ENCODE measurements around the gene XKR8. TPM values are rescaled to one million over a fixed set of nuclear protein-coding genes. Genes with fewer than 3 reads are reported as not detected.

XKR8 gene
- 17.0 TPM for polyA plus RNA-seq

GRCh38 chr1:27959792-27960603 is at the start of gene XKR8:
XKR8 (plus strand) TSS chr1:27959973; CDS start chr1:27960070, 97 bp downstream.
- peak within 1 kb of the TSS; percentile 64 to 86 (median 73) for H3K27ac Mint-ChIP-seq
- H3K4me3 Mint-ChIP-seq: peak within 1 kb of the TSS; percentile 85 to 94 (median 90)
- H3K9me3 Mint-ChIP-seq: no peaks in the 10 kb centered on the region
- H3K4me1 Mint-ChIP-seq: peaks cover 4 to 16% (median 5%) of the 10 kb centered on the region in 3 donors
- no peaks in the 10 kb centered on the region for H3K27me3 Mint-ChIP-seq
- H3K36me3 Mint-ChIP-seq: no peaks in the 10 kb centered on the region

- peaks cover 10 to 14% (median 13%) of the 10 kb centered on the region in 3 donors for H3K4me1 Mint-ChIP-seq
- H3K36me3 Mint-ChIP-seq: peaks cover 2% of the 10 kb centered on the region
- peak overlapping the region in 1 of 4 donors; percentile 78 for H3K4me3 Mint-ChIP-seq
- peaks cover 0 to 2% (median 0%) of the 10 kb centered on the region in 3 donors for H3K9me3 Mint-ChIP-seq
- H3K27ac Mint-ChIP-seq: peak overlapping the region in 2 of 3 donors; percentile 67 to 78
- no peaks in the 10 kb centered on the region for H3K27me3 Mint-ChIP-seq
These were observed 47.3 kb upstream of the XKR8 start for GRCh38 chr1:27912429-27912828.

- H3K36me3 Mint-ChIP-seq: peaks cover 2% of the 10 kb centered on the region
- H3K4me3 Mint-ChIP-seq: peak overlapping the region; percentile 97 to 99 (median 98)
- H3K9me3 Mint-ChIP-seq: peaks cover 0 to 2% (median 0%) of the 10 kb centered on the region in 3 donors
- peaks cover 10 to 12% (median 11%) of the 10 kb centered on the region in 3 donors for H3K4me1 Mint-ChIP-seq
- peak overlapping the region; percentile 94 to 99 (median 99) for H3K27ac Mint-ChIP-seq
- peaks cover 2% of the 10 kb centered on the region for H3K27me3 Mint-ChIP-seq
These were observed 44.6 kb upstream of the XKR8 start for GRCh38 chr1:27915082-27915575.

GRCh38 chr1:27922272-27922671 is 37.5 kb upstream of the XKR8 start:
- H3K9me3 Mint-ChIP-seq: no peaks in the 10 kb centered on the region
- peaks cover 2% of the 10 kb centered on the region for H3K27me3 Mint-ChIP-seq
- H3K4me3 Mint-ChIP-seq: no peak overlapping the region
- H3K4me1 Mint-ChIP-seq: no peaks in the 10 kb centered on the region
- H3K36me3 Mint-ChIP-seq: peaks cover 2% of the 10 kb centered on the region
- H3K27ac Mint-ChIP-seq: no peak overlapping the region

- H3K27ac Mint-ChIP-seq: no peak overlapping the region
- peaks cover 6% of the 10 kb centered on the region for H3K36me3 Mint-ChIP-seq
- H3K9me3 Mint-ChIP-seq: no peaks in the 10 kb centered on the region
- H3K4me1 Mint-ChIP-seq: peaks cover 0 to 8% (median 6%) of the 10 kb centered on the region in 3 donors
- peaks cover 3% of the 10 kb centered on the region for H3K27me3 Mint-ChIP-seq
- H3K4me3 Mint-ChIP-seq: no peak overlapping the region
These were observed 31.4 kb upstream of the XKR8 start for GRCh38 chr1:27928216-27928954.

- no peaks in the 10 kb centered on the region for H3K9me3 Mint-ChIP-seq
- no peak overlapping the region for H3K4me3 Mint-ChIP-seq
- peaks cover 0 to 16% (median 11%) of the 10 kb centered on the region in 3 donors for H3K4me1 Mint-ChIP-seq
- H3K27ac Mint-ChIP-seq: no peak overlapping the region
- H3K27me3 Mint-ChIP-seq: peaks cover 13% of the 10 kb centered on the region
- H3K36me3 Mint-ChIP-seq: peaks cover 6% of the 10 kb centered on the region
These were observed 28.6 kb upstream of the XKR8 start for GRCh38 chr1:27931184-27931583.

- Mint-ChIP-seq H3K27me3 (peaks cover 13% of the 10 kb centered on the region), H3K27ac (no peak overlapping the region), H3K4me3 (no peak overlapping the region), H3K36me3 (peaks cover 6% of the 10 kb centered on the region), H3K4me1 (peaks cover 0 to 16% (median 11%) of the 10 kb centered on the region in 3 donors), H3K9me3 (no peaks in the 10 kb centered on the region)
These were observed 28.0 kb upstream of the XKR8 start for GRCh38 chr1:27931759-27932158.

- peaks cover 6% of the 10 kb centered on the region for H3K36me3 Mint-ChIP-seq
- peak within 1 kb of the TSS in 2 of 4 donors; percentile 56 to 84 for H3K4me3 Mint-ChIP-seq
- H3K4me1 Mint-ChIP-seq: peaks cover under 1 to 16% (median 11%) of the 10 kb centered on the region in 3 donors
- H3K27ac Mint-ChIP-seq: no peak within 1 kb of the TSS
- H3K9me3 Mint-ChIP-seq: no peaks in the 10 kb centered on the region
- peaks cover 13% of the 10 kb centered on the region for H3K27me3 Mint-ChIP-seq
These were observed 24.8 kb upstream of the XKR8 start, which contains the start of gene SMPDL3B for GRCh38 chr1:27934818-27935549. SMPDL3B (plus strand) TSS chr1:27935000; CDS start chr1:27935184, 184 bp downstream.

GRCh38 chr1:27935721-27936120 is 24.1 kb upstream of the XKR8 start:
- no peak overlapping the region for H3K4me3 Mint-ChIP-seq
- H3K9me3 Mint-ChIP-seq: no peaks in the 10 kb centered on the region
- peaks cover 5% of the 10 kb centered on the region for H3K36me3 Mint-ChIP-seq
- no peak overlapping the region for H3K27ac Mint-ChIP-seq
- H3K27me3 Mint-ChIP-seq: peaks cover 13% of the 10 kb centered on the region
- peaks cover 8 to 20% (median 11%) of the 10 kb centered on the region in 3 donors for H3K4me1 Mint-ChIP-seq

- Mint-ChIP-seq H3K36me3 (peaks cover 5% of the 10 kb centered on the region), H3K4me1 (peaks cover 9 to 20% (median 11%) of the 10 kb centered on the region in 3 donors), H3K4me3 (no peak overlapping the region), H3K9me3 (no peaks in the 10 kb centered on the region), H3K27ac (no peak overlapping the region), H3K27me3 (peaks cover 13% of the 10 kb centered on the region)
These were observed 23.4 kb upstream of the XKR8 start for GRCh38 chr1:27936370-27936769.

- H3K9me3 Mint-ChIP-seq: no peaks in the 10 kb centered on the region
- H3K4me1 Mint-ChIP-seq: peaks cover 8 to 13% (median 9%) of the 10 kb centered on the region in 3 donors
- H3K36me3 Mint-ChIP-seq: peaks cover 4% of the 10 kb centered on the region
- H3K27ac Mint-ChIP-seq: no peak overlapping the region
- H3K4me3 Mint-ChIP-seq: no peak overlapping the region
- peaks cover 12% of the 10 kb centered on the region for H3K27me3 Mint-ChIP-seq
These were observed 22.3 kb upstream of the XKR8 start for GRCh38 chr1:27937524-27937836.

GRCh38 chr1:27938488-27938887 is 21.3 kb upstream of the XKR8 start:
- peaks cover 3% of the 10 kb centered on the region for H3K36me3 Mint-ChIP-seq
- H3K27me3 Mint-ChIP-seq: peaks cover 10% of the 10 kb centered on the region
- no peak overlapping the region for H3K4me3 Mint-ChIP-seq
- no peaks in the 10 kb centered on the region for H3K9me3 Mint-ChIP-seq
- peaks cover 8 to 17% (median 9%) of the 10 kb centered on the region in 3 donors for H3K4me1 Mint-ChIP-seq
- H3K27ac Mint-ChIP-seq: no peak overlapping the region

GRCh38 chr1:27940297-27940696 is 19.5 kb upstream of the XKR8 start:
- Mint-ChIP-seq H3K9me3 (no peaks in the 10 kb centered on the region), H3K27me3 (peaks cover 3% of the 10 kb centered on the region), H3K4me3 (no peak overlapping the region), H3K27ac (peak overlapping the region in 1 of 3 donors; percentile 87), H3K4me1 (peaks cover 6 to 11% (median 9%) of the 10 kb centered on the region in 3 donors), H3K36me3 (peaks cover 2% of the 10 kb centered on the region)

GRCh38 chr1:27940870-27941560 is 18.8 kb upstream of the XKR8 start:
- Mint-ChIP-seq H3K4me3 (no peak overlapping the region), H3K9me3 (no peaks in the 10 kb centered on the region), H3K27me3 (no peaks in the 10 kb centered on the region), H3K4me1 (peaks cover 3 to 9% (median 9%) of the 10 kb centered on the region in 3 donors), H3K36me3 (no peaks in the 10 kb centered on the region), H3K27ac (no peak overlapping the region)
